Fibroblast of mammary gland (primary cell): ENCODE data around the gene NCOR2.

Source experiments
- DNase-seq: peaks from one replicate; pipeline ENCODE4 v3.0.0-alpha.2; 2010; ENCODE audit warnings: low read depth
- H3K4me3 ChIP-seq: 2 replicates; pipeline ENCODE4 v1.5.1; 2011; ENCODE audit warnings: low read depth, mild to moderate bottlenecking, low read length, moderate library complexity; ENCODE audit not compliant: control insufficient read depth
- TF ChIP-seq, protein P1 (sequence below): conservative IDR thresholded peaks from 2 replicates; pipeline ENCODE4 v1.5.1; 2011; ENCODE audit warnings: low read depth, low read length, inconsistent platforms; ENCODE audit not compliant: control insufficient read depth, insufficient read depth

The NCOR2 gene

DNA sequence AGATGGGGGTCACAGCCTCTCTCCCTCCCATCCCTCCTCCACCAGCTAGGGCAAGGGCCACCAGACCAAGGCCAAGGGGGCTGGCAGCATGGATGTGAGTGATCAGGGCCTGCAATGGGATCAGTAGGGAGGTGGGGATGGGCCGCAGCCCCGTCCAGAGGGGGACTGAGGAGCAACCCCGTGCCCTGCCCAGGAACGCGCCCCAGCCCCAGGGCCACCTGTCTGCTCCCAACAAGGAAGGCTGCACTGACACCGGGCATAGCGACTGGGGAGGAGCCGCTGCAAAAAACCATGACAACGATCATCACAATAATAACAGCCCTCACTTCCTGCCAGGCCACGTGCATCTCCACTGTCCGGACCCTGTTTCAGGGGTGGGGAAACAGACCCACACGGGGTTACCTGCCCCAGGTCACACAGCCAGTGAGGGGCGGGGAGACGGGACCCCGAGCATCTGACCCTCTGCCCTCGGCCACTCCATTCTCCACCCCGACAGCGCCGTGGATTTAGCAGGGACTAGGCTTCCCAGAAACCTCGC is 24.3 kb downstream of the NCOR2 start:
- no peak for DNase-seq
- H3K4me3 ChIP-seq: no peak overlapping the region

DNA sequence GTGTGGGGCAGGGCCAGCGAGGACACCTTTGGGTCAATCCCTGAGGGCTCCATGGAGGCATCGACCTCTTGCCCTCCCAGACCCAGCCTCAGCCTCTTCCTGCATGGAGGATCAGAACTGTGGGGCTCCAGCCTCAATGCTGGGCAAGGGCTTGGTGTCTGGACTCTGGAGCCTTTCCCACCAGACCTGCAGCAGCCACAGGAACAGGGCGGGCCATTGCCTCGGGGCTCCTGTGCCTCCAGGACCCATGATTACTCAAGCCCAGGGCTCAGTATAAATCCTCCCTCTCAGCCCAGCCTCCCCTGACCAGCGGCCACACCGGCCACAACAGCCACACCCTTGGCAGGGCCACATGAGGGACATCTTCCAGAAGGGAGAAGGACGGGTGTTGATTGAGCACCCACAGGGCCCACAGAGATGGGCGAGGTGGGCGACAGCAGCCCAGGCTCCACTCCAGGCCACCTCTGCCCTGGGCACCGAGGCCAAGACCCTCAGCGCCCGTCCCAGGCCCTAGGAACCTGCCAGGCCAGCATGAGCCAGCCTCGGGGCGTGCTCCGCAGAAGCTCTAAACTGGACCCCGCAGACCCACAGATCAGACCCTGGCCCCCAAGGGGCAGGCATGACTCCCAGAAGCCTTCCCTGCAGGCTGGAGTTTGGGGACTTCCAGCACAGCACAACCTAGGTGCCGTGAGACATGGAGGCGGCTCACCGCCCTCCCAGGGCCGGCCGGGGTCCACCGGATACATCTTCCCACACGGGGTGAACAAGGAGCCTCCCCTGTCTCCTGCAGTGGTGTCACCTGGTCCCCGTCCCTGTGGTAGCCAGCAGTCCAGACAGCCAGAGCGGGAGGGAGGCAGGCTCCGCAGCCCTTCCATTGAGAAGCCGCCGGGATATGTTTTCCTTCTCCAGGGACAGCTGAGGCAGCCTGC is 25.1 kb downstream of the NCOR2 start:
- no peak overlapping the region for H3K4me3 ChIP-seq
- TF ChIP-seq, protein P1, sequence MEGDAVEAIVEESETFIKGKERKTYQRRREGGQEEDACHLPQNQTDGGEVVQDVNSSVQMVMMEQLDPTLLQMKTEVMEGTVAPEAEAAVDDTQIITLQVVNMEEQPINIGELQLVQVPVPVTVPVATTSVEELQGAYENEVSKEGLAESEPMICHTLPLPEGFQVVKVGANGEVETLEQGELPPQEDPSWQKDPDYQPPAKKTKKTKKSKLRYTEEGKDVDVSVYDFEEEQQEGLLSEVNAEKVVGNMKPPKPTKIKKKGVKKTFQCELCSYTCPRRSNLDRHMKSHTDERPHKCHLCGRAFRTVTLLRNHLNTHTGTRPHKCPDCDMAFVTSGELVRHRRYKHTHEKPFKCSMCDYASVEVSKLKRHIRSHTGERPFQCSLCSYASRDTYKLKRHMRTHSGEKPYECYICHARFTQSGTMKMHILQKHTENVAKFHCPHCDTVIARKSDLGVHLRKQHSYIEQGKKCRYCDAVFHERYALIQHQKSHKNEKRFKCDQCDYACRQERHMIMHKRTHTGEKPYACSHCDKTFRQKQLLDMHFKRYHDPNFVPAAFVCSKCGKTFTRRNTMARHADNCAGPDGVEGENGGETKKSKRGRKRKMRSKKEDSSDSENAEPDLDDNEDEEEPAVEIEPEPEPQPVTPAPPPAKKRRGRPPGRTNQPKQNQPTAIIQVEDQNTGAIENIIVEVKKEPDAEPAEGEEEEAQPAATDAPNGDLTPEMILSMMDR: no peak

More for the DNA sequence above, 24.3 kb downstream of the NCOR2 start:
- TF ChIP-seq, protein P1: no peak

DNA sequence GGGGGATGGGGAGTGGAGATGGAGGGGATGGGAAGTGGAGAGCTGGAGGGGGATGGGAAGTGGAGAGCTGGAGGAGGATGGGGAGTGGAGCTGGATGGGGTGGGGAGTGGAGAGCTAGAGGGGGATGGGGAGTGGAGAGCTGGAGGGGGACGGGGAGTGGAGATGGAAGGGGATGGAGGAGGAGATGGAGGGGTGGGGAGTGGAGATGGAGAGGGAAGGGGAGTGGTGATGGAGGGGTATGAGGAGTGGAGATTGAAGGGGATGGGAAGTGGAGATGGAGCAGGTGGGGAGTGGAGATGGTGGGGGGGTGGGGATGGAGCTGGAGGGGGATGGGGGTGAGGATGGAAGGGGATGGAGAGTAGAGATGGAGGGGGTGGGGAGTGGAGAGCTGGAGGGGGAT is 26.1 kb downstream of the NCOR2 start:
- no peak overlapping the region for H3K4me3 ChIP-seq
- DNase-seq: no peak
- TF ChIP-seq, protein P1: no peak

More for the DNA sequence above, 25.1 kb downstream of the NCOR2 start:
- DNase-seq: no peak

DNA sequence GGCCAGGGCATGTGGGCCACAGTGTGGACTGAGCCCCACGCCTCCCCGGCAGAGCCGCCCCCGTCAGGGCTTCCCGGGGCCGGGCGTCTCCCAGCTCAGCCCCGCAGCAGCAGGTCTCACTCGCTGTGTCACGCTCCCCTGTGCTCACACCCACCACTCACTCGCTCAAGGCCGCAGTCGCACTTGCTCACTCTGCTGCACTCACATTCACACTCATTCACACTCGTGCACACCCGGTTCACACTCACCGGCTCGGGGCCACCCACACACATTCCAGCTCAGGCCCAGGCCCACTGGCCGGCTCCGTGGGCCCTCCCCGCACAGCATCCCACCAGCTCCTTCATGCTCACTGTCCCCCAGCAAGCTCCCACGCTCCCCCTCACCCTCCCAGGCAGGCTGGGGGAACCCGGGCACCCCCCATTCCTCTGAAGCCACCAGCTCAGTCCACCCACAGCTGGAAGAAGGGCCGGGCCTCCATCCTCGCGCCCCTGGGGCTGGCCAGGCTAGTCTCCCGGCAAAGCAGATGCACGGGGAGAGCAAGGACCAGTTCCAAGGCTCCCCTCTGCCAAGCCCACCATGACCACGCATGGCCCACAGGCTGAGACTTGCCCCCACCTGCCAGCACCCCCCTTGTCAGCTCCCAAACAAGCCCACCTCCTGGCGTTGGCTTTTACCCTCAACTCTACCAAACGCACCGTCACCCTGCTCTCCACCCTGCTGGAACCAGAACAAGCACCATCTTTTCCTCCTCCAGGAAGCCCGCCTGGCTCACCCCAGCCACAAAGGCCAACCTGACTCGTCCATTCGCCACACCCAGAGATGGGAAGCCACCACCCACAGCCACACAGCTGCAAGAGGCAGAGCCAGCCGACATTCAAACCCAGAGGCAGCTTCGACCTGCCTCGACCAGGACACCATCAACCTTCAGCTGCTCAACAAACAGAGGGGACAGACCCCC is 28.0 kb downstream of the NCOR2 start:
- TF ChIP-seq, protein P1: no peak
- no peak overlapping the region for H3K4me3 ChIP-seq
- no peak for DNase-seq

DNA sequence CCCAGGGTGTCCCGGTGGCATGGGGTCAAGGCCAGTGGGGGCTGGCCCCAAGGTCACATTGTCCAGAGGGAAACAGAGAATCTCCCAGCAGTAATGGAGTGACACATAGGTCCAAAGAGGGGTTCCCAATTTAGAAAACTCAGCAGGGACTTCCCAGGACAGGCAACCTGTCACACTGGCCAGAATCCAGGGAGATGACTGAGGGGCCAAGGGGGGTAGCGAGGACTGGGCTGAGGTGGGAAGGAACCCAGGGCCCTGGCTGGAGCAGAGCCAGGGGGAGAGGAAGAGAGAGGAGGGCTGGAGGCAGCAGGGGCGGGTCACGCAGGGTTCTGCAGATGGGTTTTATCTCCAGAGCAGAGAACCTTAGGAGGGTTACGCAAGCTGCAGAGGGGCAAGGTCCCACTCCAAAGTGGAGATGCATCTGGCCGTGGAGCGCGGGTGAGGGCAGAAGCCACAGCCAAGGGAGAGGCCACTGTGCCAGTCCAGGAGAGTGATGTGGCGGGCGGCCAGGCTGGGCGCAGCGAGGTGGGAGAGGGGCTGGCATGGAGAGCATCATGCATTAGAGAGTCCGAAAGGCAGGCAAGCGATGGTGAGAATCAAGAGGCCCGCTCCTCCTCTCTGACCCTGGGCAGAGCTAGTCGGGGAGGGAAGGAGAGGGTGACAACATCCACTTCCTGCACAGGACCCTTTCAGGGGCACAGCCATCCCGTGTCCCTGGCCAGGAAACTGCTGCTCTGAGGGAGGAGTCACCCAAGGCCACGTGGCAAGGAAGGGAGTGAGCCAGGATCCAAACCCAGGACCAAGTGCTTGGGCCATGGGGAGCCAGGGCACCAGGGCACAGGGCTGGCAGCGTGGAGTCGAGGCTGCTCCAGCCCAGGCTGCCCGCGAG is 29.0 kb downstream of the NCOR2 start:
- TF ChIP-seq, protein P1: no peak
- DNase-seq: no peak
- no peak overlapping the region for H3K4me3 ChIP-seq
